GM20000 (cell line): ENCODE measurements around the gene DGKI.
A peak's percentile ranks its signal among the peaks of the same experiment; 100 is the strongest.

Source experiments
- DNase-seq: peaks from one replicate; pipeline ENCODE4 v3.0.0; 2012; ENCODE audit warnings: low spot score
- TF ChIP-seq, protein P1 (sequence below): IDR thresholded peaks from 2 replicates; pipeline ENCODE4 v1.5.1; 2012; ENCODE audit warnings: mild to moderate bottlenecking, control low read depth; ENCODE audit errors: extremely low read depth, missing control alignments

DGKI gene

DNA sequence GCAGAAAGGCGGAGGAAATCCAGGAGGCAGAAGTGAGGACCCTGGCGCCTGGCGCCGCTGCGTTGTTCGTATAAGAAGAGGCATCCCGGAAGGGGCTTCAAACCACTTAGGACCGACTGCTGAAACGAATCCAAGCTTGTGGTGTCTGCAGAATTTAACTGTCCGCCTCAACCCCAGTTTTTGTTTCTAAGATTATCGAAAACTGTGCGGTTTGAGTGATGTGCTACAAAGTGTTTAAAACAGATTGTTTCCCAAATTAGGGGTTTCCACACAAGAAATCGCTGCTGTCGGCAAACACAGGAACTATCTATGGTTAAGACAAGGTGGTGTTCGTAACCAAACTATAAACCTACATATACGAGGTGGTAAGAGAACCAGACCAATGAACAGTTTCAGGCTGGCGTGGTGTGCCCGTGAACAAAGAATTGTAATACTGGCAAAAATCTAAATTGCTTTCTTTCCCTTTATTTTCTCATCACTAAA is 835 bp upstream of the DGKI start:
- TF ChIP-seq, protein P1, sequence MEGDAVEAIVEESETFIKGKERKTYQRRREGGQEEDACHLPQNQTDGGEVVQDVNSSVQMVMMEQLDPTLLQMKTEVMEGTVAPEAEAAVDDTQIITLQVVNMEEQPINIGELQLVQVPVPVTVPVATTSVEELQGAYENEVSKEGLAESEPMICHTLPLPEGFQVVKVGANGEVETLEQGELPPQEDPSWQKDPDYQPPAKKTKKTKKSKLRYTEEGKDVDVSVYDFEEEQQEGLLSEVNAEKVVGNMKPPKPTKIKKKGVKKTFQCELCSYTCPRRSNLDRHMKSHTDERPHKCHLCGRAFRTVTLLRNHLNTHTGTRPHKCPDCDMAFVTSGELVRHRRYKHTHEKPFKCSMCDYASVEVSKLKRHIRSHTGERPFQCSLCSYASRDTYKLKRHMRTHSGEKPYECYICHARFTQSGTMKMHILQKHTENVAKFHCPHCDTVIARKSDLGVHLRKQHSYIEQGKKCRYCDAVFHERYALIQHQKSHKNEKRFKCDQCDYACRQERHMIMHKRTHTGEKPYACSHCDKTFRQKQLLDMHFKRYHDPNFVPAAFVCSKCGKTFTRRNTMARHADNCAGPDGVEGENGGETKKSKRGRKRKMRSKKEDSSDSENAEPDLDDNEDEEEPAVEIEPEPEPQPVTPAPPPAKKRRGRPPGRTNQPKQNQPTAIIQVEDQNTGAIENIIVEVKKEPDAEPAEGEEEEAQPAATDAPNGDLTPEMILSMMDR: no peak
- peak; percentile 42 for DNase-seq

DNA sequence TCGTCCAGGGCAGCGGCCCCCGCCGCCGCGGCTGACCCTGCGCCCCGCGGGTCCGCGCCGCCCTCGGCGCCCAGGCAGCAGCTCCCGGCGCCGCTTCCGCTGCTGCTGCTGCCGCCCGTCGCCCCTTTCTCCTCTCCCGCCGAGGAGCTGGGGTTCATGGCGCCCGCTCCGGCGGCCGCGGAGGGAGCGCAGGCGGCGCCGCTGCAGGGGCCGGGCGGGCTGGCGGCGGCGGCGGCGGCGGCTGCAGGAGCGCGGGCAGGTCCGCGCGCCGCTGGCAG is 286 bp downstream of the DGKI start:
- TF ChIP-seq, protein P1: no peak
- peak; percentile 69 for DNase-seq

DNA sequence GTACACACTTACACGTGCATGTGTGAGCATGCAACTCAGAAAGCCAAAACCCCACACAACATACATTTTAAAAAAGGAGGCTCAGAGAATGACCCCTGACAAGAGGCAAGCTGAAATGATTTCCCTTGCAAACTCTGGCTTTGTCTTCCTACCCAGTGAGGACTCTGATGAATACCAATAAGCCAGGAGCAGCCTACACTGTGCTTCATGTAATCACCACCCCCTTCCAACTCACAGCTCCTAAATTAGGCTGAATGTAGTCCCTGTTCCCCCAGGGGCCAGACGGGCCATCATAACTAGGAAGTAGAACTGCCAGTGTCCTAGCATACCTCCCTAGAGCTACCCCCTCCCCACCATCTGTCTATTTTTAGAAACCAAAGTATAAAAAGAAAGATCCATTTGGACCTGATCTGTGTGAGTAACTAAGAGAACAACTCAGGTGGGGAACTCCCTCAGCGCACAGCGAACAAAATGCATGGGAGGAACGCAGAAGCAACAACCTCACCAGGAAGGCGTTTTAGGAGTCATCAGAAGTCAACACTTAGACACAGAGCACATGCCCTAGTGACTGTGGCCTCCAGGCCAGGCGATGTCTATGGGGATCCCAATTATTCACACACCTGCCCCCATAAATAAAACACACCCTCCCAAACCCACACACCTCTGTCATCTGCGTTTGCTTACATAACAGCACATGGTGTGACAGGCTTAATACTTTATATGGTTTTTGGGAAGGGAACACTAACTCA is 1.9 kb downstream of the DGKI start:
- no peak for DNase-seq
- TF ChIP-seq, protein P1: no peak

DNA sequence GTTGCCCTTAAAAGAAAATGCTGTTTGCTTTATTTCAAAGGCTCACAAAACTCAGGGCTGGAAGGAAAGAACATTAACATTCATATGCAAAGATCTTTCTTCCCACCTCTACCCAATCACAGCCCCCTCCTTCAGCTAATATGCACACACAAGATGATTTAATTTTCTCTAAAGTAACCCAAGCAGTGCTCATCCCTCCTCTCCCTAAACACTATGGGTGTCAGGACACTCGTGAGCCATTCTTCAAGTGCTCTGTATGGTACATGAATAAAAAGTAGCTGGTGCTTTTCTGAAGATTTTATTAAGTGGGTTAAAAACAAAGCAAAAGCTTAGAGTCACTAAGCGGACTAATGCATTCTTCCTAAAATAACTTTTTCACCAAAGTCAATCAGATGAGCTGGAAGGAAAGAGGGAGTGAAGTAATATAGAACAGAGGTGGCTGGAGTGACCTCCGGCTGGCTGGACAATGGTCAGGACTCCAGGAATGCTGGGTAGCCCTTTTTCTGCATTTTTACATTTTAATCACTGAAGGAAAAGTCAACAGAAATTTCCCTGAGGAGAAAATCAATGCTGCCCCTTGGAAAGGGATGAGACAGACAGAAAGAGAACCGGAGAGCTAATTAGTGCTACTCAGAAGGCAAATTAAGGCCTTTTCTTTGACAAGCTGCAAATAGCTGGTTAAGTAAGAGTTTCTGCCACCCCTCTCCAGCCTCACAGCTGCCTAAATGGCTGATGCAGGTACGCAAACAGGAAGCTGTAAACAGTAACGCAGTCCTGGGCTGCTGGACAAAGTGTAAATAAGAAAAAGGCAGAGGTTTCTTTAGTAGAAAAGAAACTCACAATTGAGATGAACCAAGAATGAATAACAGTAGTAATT is 6.6 kb downstream of the DGKI start:
- no peak for DNase-seq
- TF ChIP-seq, protein P1: no peak

DNA sequence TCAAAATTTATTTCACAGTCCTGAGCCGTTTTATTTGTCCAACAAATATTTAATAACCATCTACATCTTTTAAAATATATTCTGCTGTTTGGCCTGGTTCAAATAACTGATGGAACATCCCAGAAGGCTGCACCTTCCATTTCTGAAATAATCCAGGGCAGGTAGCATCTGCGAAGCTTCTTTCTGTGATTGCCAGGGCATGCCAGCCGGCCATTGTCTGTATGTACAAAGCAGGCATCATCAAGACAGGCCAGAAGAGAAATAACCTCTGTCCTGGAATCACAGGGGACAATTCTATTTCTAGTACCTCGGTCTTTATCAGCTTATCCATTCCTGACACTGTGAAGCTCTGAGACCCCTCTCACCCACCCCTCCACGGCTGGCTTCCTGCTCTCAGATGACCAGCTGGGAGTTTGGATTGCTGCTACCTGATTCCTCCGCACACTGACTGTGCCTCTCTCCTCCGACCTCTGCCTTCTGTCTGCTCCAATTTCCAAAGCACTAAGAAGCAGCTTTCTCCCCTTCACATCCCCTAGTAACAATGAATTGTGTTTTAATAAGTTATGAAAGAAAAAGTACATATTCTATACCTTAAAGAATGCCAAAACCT is 8.0 kb downstream of the DGKI start:
- TF ChIP-seq, protein P1: no peak
- no peak for DNase-seq

DNA sequence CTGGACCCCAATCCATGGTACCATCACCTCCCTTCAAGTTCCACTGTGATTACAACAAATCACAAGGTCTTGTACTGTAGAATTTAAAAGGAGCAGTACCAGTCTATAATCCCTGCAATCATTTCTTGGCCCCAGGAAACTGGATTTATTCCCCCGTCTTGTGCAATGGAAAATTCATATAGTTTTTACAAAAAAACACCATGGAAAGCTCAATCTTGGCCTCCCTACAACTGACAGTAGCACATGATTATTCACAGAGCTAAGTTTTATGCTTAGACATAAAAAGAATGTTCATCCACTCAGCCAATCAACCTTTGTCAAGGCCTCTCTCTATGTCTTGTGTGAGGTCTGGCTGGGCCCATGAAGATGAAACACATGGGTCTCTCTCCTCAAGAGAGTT is 10.2 kb downstream of the DGKI start:
- DNase-seq: no peak
- TF ChIP-seq, protein P1: no peak

DNA sequence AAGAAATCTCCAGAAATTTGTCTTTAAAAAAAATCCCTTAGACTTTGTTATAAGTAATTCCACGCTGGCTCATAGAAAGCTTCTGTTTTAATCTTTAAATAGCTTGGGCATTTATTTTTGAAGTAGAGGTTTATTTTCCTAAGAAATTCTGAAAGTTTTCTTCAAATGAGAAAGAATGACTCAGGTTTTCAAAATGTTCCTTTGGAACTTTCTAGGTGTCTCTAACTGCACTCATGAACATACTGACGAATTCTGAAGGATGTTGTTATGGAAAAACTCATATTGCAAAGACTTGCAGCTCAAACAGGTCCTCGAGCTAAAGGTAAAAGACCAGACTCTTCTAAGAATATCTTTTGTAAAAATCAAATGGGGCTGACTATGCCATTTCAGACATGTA is 10.7 kb downstream of the DGKI start:
- TF ChIP-seq, protein P1: no peak
- DNase-seq: no peak
